Endothelial cell of umbilical vein (primary cell): ENCODE measurements around the gene ACTR8. TPM values are rescaled to one million over a fixed set of nuclear protein-coding genes. Genes with fewer than 3 reads are reported as not detected.

ENCODE experiments used
- BruUV-seq: library from RNA; stranded (reverse); fragments of 400-500 nt; replicated peaks from 2 replicates; lab custom pipeline; 2021; lab: Mats Ljungman, UMichigan
- CTCF ChIA-PET: fragments of 300-600, 350-600 bp; sonication (Branson Sonifier 250); formaldehyde crosslinking; loops from one replicate; lab custom pipeline; 2021; ENCODE audit warnings: antibody characterized with exemption, inconsistent platforms; lab: Charles Lee
- POLR2A ChIA-PET: fragments of 300-600, 350-600 bp; sonication (Branson Sonifier 250); formaldehyde crosslinking; loops from one replicate; lab custom pipeline; 2021; ENCODE audit warnings: antibody characterized with exemption, inconsistent platforms; lab: Charles Lee
- DNase-seq: peaks from one replicate; pipeline ENCODE4 v3.0.0-alpha.2; 2011; ENCODE audit warnings: low read depth, low spot score
- FAIRE-seq: peaks from 2 replicates; lab custom pipeline; 2011; peaks lifted over from hg19 to GRCh38; lab: Jason Lieb, UNC
- H2AFZ ChIP-seq: 2 replicates; pipeline ENCODE4 v1.6.0; 2012; ENCODE audit warnings: low read depth, low read length, control low read depth, inconsistent platforms
- H3K27ac ChIP-seq: 2 replicates; pipeline ENCODE4 v1.5.1; 2011; ENCODE audit warnings: low read depth, mild to moderate bottlenecking, control low read depth, low read length, moderate library complexity; ENCODE audit not compliant: insufficient read depth
- H3K27me3 ChIP-seq, 2 experiments: 2 replicates each; pipeline versions ENCODE4 v1.6.0 to v1.6.1; 2011; ENCODE audit warnings: low read length in 2 of 2, mixed read lengths in 1 of 2; ENCODE audit not compliant: control insufficient read depth in 2 of 2, insufficient read depth in 2 of 2
- H3K36me3 ChIP-seq, 2 experiments: 2 replicates in 1 of 2; 3 replicates in 1 of 2; pipeline ENCODE4 v1.5.1; 2011; ENCODE audit warnings: low read length in 2 of 2, mild to moderate bottlenecking in 1 of 2, moderate library complexity in 1 of 2; ENCODE audit not compliant: control insufficient read depth in 2 of 2, insufficient read depth in 2 of 2; ENCODE audit errors: extremely low read depth in 1 of 2
- H3K4me1 ChIP-seq: 3 replicates; pipeline ENCODE4 v1.5.1; 2011; ENCODE audit warnings: mild to moderate bottlenecking, low read length; ENCODE audit not compliant: control insufficient read depth, insufficient read depth; ENCODE audit errors: extremely low read depth
- H3K4me2 ChIP-seq: 2 replicates; pipeline ENCODE4 v1.6.1; 2011; ENCODE audit warnings: low read length, control low read depth, mixed read lengths; ENCODE audit not compliant: insufficient read depth
- H3K4me3 ChIP-seq, 3 experiments: fragments of 200-600 bp in 1 of 3; sonication (generic), shearing (Covaris generic) in 1 of 3; replicated peaks in 1 of 3; 2 replicates each; pipeline ENCODE4 v1.5.1; 2011 to 2016; ENCODE audit warnings: control low read depth in 3 of 3, low read length in 3 of 3, mild to moderate bottlenecking in 2 of 3, inconsistent platforms in 1 of 3, low read depth in 1 of 3, moderate library complexity in 1 of 3; ENCODE audit not compliant: insufficient read depth in 1 of 3
- H3K79me2 ChIP-seq: 2 replicates; pipeline ENCODE4 v1.6.0; 2012; ENCODE audit warnings: low read length, inconsistent platforms; ENCODE audit not compliant: control insufficient read depth, insufficient read depth
- H3K9ac ChIP-seq: replicated peaks from 2 replicates; pipeline ENCODE3; 2011; ENCODE audit warnings: low read length, control low read depth; ENCODE audit not compliant: insufficient read depth; ENCODE audit errors: extremely low read depth
- H3K9me1 ChIP-seq: replicated peaks from 3 replicates; pipeline ENCODE4 v1.6.0; 2011; ENCODE audit warnings: mild to moderate bottlenecking, low read length; ENCODE audit not compliant: control insufficient read depth, insufficient read depth; ENCODE audit errors: extremely low read depth
- H3K9me3 ChIP-seq: replicated peaks from 2 replicates; pipeline ENCODE4 v1.5.1; 2012; ENCODE audit warnings: low read length, inconsistent platforms; ENCODE audit not compliant: control insufficient read depth, insufficient read depth
- H4K20me1 ChIP-seq: replicated peaks from 2 replicates; pipeline ENCODE3; 2011; ENCODE audit warnings: mild to moderate bottlenecking, low read length; ENCODE audit not compliant: control insufficient read depth, insufficient read depth; ENCODE audit errors: extremely low read depth
- CTCF ChIP-seq, 2 donors: IDR thresholded peaks; 1 replicate in 1 of 2; 2 replicates in 1 of 2; pipeline ENCODE4 v1.5.1; 2011; ENCODE audit warnings: low read length in 2 of 2, mild to moderate bottlenecking in 2 of 2, moderate library complexity in 2 of 2, control low read depth in 1 of 2, inconsistent platforms in 1 of 2, low read depth in 1 of 2; ENCODE audit not compliant: insufficient read depth in 1 of 2; ENCODE audit errors: extremely low read depth in 1 of 2
- EZH2 ChIP-seq: IDR thresholded peaks from 2 replicates; pipeline ENCODE4 v1.6.1; 2012; ENCODE audit warnings: borderline replicate concordance, low read depth, mild to moderate bottlenecking, moderate library complexity, low read length, inconsistent platforms; ENCODE audit not compliant: severe bottlenecking
- FOS ChIP-seq: IDR thresholded peaks from 2 replicates; pipeline ENCODE4 v1.6.1; 2011; ENCODE audit warnings: mild to moderate bottlenecking, low read length, moderate library complexity, borderline replicate concordance; ENCODE audit not compliant: insufficient read depth
- GATA2 ChIP-seq: IDR thresholded peaks from 2 replicates; pipeline ENCODE4 v1.7.0; 2011; ENCODE audit warnings: low read depth, mild to moderate bottlenecking, moderate library complexity, mixed read lengths, low read length; ENCODE audit not compliant: insufficient read length, insufficient read depth
- JUN ChIP-seq: IDR thresholded peaks from 2 replicates; pipeline ENCODE4 v1.6.1; 2011; ENCODE audit warnings: borderline replicate concordance, low read depth; ENCODE audit not compliant: insufficient read length, insufficient read depth
- MAX ChIP-seq: IDR thresholded peaks from 2 replicates; pipeline ENCODE4 v1.6.1; 2011; ENCODE audit not compliant: insufficient read depth, insufficient read length
- MYC ChIP-seq: IDR thresholded peaks from one replicate; pipeline ENCODE4 v1.6.1; 2011; ENCODE audit warnings: mild to moderate bottlenecking, low read depth, low read length
- POLR2A ChIP-seq: IDR thresholded peaks from 2 replicates; pipeline ENCODE4 v1.6.1; 2012; ENCODE audit warnings: low read depth, mild to moderate bottlenecking, control low read depth, low read length
- POLR2AphosphoS5 ChIP-seq: IDR thresholded peaks from 2 replicates; pipeline ENCODE4 v1.6.1; 2012; ENCODE audit warnings: low read depth, mild to moderate bottlenecking, control low read depth, low read length, moderate library complexity; ENCODE audit not compliant: insufficient read depth
- dilution Hi-C: fragments of 300-500 bp; cut with MboI; formaldehyde crosslinking; loops from one replicate; pipeline ENCODE4 v1.15.0; 2019; ENCODE audit warnings: low sequenced_read_pairs; ENCODE audit not compliant: extremely low pct_ligation_motif_present
- intact Hi-C: fragments of 100-400 bp; cut with micrococcal nuclease; formaldehyde crosslinking; loops from one replicate; pipeline ENCODE4 v1.10.0; 2022
- polyA plus RNA-seq, 4 experiments: library from polyadenylated mRNA; depleted of rRNA in 3 of 4; stranded (reverse) in 3 of 4; unstranded in 1 of 4; fragments of >200 nt; gene quantifications; 2 replicates each; pipeline versions ENCODE4 v1.2.1 to v1.2.3, GENCODE V29; 2011 to 2012; ENCODE audit warnings: missing spikeins in 1 of 4
- total RNA-seq: library from RNA; stranded (reverse); gene quantifications from 2 replicates; pipeline ENCODE4 v1.2.3, GENCODE V29; 2021

Gene ACTR8
- total and polyA plus RNA-seq, 2 donors (not counting 3 experiments of a cell fraction or from before 2014, with no cell fraction given) = 14.4 to 42.0 TPM

GRCh38 chr3:53820756-53821580 lies 61.0 kb downstream of the ACTR8 start:
- intact Hi-C loops (no loop called here), dilution Hi-C loops (no loop called here)
- H3K9me3 ChIP-seq = no peaks in the 10 kb centered on the region
- H3K27ac ChIP-seq = no peak overlapping the region
- no peak for FAIRE-seq
- no peak overlapping the region for H3K4me2 ChIP-seq
- no peaks in the 10 kb centered on the region for H3K79me2 ChIP-seq
- no peak for DNase-seq
- no peaks in the 10 kb centered on the region for H3K27me3 ChIP-seq
- no peak for TF ChIP-seq POLR2AphosphoS5
- TF ChIP-seq MAX = no peak
- TF ChIP-seq MYC = no peak
- TF ChIP-seq GATA2 = no peak
- no peak for TF ChIP-seq POLR2A
- TF ChIP-seq JUN = no peak
- no peak for TF ChIP-seq CTCF (IDR thresholded peaks at IDR 0.05; ENCODE audit: extremely low read depth in 1 of 2, insufficient read depth in 1 of 2, low read depth in 1 of 2, low read length in 2 of 2)
- no peak for TF ChIP-seq FOS
- no peak for TF ChIP-seq EZH2
- ChIA-PET POLR2A (no interaction called here), CTCF (no interaction called here)
- no peak overlapping the region for H3K9ac ChIP-seq
- no peak overlapping the region for H2AFZ ChIP-seq
- no peak overlapping the region for H3K4me3 ChIP-seq
- no peaks in the 10 kb centered on the region for H4K20me1 ChIP-seq
- H3K4me1 ChIP-seq = no peaks in the 10 kb centered on the region
- no peaks in the 10 kb centered on the region for H3K36me3 ChIP-seq
- no TSS peak for BruUV-seq
- no peaks in the 10 kb centered on the region for H3K9me1 ChIP-seq
